GM18505 (cell line): ENCODE measurements around the gene GNLY.

Source experiments
- ATAC-seq: cut with Tn5 transposase; IDR thresholded peaks from one replicate; pipeline ENCODE4 v1.9.1; 2021; ENCODE audit not compliant: unreplicated experiment
- POLR2A ChIP-seq: IDR thresholded peaks from 4 replicates; pipeline ENCODE4 v1.6.1; 2011; ENCODE audit warnings: borderline replicate concordance; ENCODE audit not compliant: insufficient read depth, insufficient read length; ENCODE audit errors: extremely low read depth

Gene GNLY

DNA sequence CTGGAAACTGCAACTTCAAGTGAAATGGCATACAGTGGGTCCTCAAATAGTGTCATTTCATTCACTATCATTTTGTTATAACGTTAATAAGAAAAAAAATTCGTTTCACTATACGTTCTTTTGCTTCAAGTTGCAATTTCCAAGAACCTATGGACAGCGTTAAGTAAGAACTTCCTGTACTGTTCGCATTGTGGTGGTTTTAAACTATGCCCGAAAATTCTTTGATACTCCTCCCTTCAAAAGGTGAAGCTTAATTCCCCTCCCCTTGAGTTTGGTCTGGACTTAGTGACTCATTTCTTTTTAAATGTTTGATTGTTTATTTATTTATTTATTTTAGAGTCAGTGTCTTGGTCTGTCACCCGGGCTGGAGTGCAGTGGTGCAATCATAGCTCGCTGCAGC lies 20.7 kb downstream of the GNLY start:
- no peak for ATAC-seq
- no peak for TF ChIP-seq POLR2A

DNA sequence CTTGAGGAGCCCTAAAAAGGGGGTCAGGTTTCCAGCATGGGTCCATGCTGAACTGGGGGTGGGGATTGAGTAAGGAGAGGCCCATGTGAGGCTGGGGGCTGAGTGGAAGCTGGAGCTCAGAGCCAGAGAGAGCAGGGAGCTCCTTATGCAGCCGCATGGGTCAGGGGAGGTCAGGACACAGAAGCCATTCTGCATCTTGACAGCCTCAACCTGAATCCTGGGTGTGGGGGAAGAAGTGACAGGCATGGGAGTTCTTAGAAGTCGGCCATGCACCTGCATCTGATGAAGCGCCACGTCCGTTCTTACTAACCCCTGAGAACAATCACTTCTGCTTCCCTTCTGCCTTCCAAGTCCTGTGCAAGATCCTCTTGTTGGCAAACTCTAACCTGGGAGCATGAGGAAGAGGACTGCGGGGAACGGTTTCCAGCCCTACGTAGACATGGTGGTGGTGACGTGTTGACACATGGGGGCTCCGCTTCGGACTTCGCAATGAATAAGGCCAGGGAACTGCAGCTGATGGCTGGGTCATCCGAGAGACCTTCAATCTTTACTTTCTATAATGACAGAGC lies 22.3 kb downstream of the GNLY start:
- TF ChIP-seq POLR2A, result no peak
- no peak for ATAC-seq

DNA sequence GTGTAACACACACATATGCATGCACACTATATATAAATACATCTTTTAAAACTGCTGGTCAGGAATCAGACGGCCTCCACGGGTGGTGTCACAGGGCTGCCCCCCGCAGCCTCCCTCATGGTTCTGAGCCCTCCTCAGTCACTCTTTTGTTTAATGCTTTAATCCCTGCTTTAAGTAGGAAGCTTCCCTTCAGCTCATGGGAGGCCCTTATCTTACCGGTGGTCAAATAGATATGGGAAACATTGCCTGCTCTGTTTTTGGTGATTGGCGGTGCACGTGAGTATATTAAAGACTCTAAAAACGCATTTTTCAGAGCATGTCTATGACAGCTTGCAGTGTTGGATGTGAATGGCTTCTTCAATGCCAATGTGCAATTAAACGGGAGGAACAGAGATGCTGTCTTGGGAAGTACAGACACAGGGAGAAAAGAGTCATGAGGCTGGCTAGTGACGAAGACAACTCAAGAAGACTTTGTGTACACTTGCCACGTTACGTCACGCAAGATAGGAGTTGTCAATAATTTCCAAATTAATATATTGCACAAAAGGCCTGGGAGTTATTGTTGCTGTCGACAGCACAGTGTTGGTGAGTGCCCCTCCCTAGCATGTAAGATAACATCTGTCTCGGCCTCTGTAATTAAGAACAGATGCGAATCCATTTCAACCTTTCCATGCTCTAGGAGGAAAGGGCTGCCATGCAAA lies 23.3 kb downstream of the GNLY start:
- ATAC-seq, result no peak
- no peak for TF ChIP-seq POLR2A

DNA sequence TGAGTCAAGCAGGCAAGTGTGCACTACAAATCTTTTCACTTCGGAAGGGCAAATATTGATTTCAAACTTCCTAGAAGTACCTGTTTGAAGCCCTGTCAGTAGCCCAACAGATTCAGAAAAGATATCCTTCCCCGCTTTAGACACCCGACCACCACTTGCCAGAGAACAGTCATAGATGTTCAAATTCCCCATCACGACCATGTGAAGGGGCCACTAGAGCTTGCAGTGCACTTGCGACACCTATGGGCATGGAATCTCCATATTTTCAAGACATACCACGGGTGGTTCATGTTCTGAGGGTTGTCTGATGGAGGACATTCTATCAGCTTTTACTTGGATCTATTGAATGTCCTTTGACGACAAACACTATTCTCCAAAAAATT lies 23.8 kb downstream of the GNLY start:
- TF ChIP-seq POLR2A, result no peak
- no peak for ATAC-seq

DNA sequence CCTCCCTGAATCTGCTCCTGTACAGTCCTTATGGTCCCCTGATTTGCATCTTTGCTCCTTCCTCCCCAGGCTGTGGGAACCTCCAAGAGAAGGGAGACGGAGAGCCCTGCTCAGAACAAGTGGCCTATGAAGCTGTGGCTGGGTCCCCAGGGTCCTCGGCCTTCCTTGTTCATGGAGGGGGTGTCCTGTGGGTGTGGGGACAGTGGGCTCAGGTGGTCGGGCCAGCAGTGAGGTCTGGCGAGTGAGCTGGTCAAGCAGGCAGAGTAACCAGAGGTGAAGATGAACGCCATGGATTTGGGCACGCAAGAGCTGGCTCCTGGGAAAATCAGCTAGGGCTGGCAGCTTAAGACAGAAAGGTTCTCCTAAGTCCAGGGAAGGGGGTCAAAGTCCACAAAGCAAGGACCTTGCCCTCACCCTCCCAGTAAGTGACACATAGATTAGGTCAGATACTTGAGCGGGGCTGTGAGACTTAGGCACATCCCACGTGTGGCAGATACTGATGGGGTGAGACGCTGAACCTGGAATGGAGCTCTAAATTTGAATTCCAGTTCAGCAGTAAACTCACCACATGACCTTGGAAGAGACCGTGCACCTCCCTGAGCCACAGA lies 24.8 kb downstream of the GNLY start:
- ATAC-seq, result no peak
- no peak for TF ChIP-seq POLR2A

DNA sequence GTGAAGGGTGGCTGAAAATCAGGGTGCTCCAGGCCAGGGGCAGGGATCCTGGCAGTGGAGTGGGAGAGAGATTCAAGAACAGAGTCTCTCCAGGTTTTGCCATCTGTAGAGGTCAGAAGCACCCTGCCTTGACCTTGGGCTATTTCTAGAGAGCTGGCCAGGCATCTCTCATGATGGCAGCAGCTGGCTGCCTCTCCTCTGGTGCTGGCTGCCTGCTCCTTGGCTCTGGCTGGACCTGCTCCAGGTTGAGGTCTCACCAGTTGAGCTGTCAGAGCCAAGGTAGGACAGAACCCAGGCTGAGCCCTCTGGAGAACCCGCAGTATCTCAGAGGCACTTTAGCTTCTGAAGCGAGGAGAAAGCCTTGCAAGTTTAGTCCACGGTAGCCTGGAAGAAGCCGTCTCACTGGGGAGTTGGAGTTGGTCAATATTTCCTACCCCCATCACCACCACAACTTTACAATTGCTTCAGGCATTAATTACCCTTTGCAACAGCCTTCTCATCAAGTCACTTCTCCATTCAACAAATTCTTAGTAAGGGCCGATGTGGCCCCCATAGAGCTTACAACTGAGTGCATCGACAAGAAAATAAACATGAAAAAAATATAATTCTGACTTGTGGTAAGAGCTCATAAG lies 25.6 kb downstream of the GNLY start:
- no peak for ATAC-seq

DNA sequence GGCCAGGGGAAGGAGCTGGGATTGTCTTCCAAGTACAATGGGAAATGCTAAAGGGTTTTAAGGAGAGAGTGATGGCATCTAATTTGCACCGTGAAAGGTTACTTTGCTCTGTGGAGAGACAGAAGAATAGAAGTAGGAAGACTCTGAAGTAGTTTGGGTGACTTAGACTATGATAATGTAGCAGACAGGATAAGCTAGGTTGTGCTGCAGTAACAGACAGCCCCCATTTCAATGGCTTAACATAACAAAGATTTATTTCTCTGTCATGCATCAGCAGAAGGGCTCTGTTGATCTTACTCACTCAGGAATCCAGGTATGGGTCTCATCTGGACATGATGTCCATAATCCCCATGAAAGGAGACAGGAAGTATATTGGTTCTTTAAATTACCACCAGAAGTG lies 26.4 kb downstream of the GNLY start:
- TF ChIP-seq POLR2A, result no peak
- ATAC-seq, result no peak

More for the DNA sequence above, 25.6 kb downstream of the GNLY start:
- TF ChIP-seq POLR2A, result no peak

DNA sequence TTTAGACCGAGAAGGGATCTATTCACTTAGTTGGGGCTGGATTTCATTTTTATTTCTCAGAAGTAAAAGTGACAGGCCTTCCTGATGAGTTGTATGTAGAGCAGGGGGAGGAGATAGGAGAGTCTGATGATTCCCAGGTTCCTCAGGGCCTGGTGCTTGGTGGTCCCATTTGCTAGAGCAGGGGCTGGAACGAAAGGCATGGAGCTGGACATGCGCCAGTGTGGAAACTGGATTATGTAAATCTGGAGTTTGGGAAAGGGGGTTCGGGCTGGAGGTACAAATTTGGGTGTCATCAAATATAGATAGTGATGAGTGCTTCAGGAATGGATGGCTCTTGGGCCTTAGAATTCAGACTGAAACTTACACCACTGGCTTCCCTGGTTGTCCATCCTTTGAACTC lies 27.5 kb downstream of the GNLY start:
- TF ChIP-seq POLR2A, result no peak
- no peak for ATAC-seq

DNA sequence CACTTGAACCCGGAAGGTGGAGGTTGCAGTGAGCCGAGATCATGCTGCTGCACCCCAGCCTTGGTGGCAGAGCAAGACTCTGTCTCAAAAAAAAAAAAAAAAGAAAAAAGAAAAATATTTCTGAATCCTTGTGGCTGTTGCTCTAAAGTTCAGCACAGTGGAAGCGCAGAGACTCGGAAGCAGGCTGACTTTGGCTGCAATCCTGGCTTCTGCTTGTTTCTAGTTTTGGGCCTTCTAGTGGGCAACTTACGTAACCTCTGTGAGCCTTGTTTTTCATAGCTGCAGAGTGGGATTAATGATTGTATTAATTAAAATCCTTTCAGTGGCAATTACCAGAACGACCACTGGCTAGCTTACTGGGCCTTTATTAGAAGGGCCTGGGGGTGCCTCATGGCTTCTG lies 28.4 kb downstream of the GNLY start:
- ATAC-seq, result no peak
- TF ChIP-seq POLR2A, result no peak

DNA sequence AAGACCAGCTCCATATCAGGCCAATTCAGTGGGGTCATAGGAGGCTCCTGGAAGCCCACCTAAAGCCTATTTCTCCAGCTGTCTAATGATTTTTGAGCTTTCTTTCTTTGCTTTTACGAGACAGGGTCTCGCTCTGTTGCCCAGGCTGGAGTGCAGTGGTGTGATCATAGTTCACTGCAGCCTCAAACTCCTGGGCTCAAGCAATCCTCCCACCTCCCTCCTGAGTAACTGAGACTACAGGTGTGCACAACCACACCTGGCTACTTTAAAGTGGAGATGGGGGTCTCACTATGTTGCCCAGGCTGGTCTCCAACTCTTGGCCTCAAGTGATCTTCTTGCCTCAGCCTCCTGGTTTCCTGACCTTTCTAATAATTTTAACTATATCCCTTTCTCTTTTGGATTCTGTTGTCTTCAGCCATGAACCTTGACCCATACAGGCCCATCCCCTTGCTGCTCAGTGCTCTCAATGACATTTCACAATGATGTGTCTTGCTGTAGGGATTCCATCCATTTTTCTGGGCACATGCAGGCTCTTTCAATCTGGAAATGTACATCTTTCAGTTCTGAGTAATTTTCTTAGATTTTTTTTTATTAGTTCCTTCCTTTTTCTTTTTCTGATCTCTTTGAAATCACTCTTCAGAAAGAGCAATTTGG lies 29.7 kb downstream of the GNLY start:
- TF ChIP-seq POLR2A, result no peak
- no peak for ATAC-seq

DNA sequence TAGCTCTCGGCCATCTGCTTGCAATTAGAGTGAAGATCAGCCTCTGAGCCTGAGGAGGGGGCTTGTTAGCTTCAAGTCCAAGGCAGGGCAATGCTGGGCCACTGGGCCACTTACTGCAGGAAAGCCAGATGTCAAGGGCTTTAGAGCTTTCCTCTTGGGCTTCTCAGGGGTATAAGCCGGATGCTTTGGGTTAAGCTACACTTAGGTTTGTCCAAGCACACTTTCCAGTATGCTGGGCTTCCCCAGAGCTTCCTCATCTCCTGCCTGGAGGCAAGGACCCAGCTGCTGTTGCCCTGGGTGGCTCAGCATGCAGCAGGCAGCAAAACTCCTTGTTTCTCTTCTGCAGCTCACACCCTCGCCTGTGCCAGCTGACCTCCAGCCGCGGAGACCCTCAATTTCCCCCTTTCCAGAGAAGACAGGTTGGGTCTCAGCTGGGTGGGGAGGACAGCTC lies 30.6 kb downstream of the GNLY start:
- ATAC-seq, result no peak
- no peak for TF ChIP-seq POLR2A

DNA sequence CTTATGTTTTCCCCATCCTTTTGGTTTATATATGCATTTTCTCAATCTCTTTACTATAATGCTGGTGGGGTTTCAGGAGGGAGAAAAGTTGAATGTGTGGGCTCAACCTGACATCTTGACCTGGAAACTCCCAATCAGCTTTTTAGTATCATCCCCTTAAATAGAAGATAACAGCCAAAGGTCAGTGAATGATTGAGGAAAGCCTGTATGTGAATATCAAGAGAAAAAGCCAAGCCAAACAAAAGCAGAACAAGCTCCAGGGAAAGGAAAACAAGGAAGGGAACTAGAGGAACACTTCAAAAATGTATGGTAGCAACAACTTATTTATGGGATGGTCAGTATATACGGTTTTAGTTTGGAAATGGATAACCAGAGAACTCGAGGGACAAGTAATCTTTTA lies 31.3 kb downstream of the GNLY start:
- ATAC-seq, result no peak
- TF ChIP-seq POLR2A, result no peak

DNA sequence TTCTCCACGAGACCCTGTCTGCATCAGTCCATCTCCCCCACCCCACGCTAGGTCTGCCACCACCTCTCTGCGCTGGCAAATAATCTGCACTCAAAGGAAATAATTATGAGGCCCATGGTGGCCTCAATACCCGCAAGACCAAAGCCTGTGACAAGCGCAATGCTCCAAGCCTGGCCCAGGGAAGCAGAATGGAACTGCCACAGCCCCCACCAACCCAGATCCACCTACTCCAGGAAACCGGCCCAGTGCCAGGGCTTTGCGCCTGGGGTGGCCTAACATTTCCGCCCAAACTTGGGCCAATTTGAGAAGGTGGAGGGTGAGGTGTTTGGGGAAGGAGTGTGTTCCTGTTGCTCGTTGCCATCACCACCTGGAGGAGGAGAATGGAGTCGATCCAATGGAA lies 33.6 kb downstream of the GNLY start:
- no peak for TF ChIP-seq POLR2A
- ATAC-seq, result no peak
